Activated CD4-positive, alpha-beta memory T cell treated with anti-CD3 and anti-CD28 coated beads for 36 hours (primary cell): Measurements from ENCODE around the gene B4GALT1. TPM values are rescaled to one million over a fixed set of nuclear protein-coding genes. Genes with fewer than 3 reads are reported as not detected.
"Not testable (repeated sequence)": the region's sequence is repeated elsewhere in the genome, so short reads cannot be mapped to it uniquely, and the experiment has no call there.

Experiments used
- CTCF ChIA-PET: fragments of 350-600 bp; sonication (Branson Sonifier 250); formaldehyde crosslinking; loops from one replicate; lab custom pipeline; 2021; ENCODE audit warnings: antibody characterized with exemption, inconsistent platforms; lab: Charles Lee
- POLR2A ChIA-PET: fragments of 350-600 bp; sonication (Branson Sonifier 250); formaldehyde crosslinking; loops from one replicate; lab custom pipeline; 2021; ENCODE audit warnings: antibody characterized with exemption; lab: Charles Lee
- DNase-seq: peaks from one replicate; pipeline ENCODE4 v3.0.0-alpha.2; 2020
- H3K27ac Mint-ChIP-seq: one replicate; pipeline ENCODE4 v1.8.0; 2021; ENCODE audit warnings: mixed read lengths
- H3K27me3 Mint-ChIP-seq: one replicate; pipeline ENCODE4 v1.8.0; 2021; ENCODE audit warnings: mixed read lengths
- H3K36me3 Mint-ChIP-seq: one replicate; pipeline ENCODE4 v1.8.0; 2021; ENCODE audit warnings: mixed read lengths
- H3K4me1 Mint-ChIP-seq: one replicate; pipeline ENCODE4 v1.8.0; 2021; ENCODE audit warnings: low read depth, mixed read lengths
- H3K4me3 Mint-ChIP-seq: one replicate; pipeline ENCODE4 v1.8.0; 2021; ENCODE audit warnings: mild to moderate bottlenecking, mixed read lengths
- H3K9me3 Mint-ChIP-seq: one replicate; pipeline ENCODE4 v1.8.0; 2021; ENCODE audit warnings: mixed read lengths
- intact Hi-C: fragments of 100-400 bp; cut with micrococcal nuclease; formaldehyde crosslinking; loops from one replicate; pipeline ENCODE4 v1.15.1; 2023
- total RNA-seq, 2 experiments: library from RNA; stranded (reverse); gene quantifications; one replicate each; pipeline ENCODE4 v1.2.3, GENCODE V29; 2021

Gene B4GALT1
- total RNA-seq, 2 experiments from 2014 or later, result 76.6 to 78.0 TPM

GRCh38 chr9:33165263-33166151 is 1.6 kb downstream of the B4GALT1 start:
- CTCF ChIA-PET, result interaction anchor here (1.0 kb wide), 1 partner anchor 13 kb away, joined by 6 read pairs; no protein-coding TSS in a partner anchor

GRCh38 chr9:33164921-33165262 is 2.2 kb downstream of the B4GALT1 start:
- Mint-ChIP-seq H3K4me3 (peak overlapping the region; percentile 91), H3K4me1 (peaks cover 67% of the 10 kb centered on the region), H3K36me3 (peaks cover 19% of the 10 kb centered on the region), H3K27ac (peak overlapping the region; percentile 97)
- DNase-seq, POLR2A ChIA-PET, H3K27me3 Mint-ChIP-seq, H3K9me3 Mint-ChIP-seq: not testable (repeated sequence)
- CTCF ChIA-PET, result interaction anchor here (1.0 kb wide), 1 partner anchor 12 kb away, joined by 6 read pairs; no protein-coding TSS in a partner anchor
- intact Hi-C loops, result loop anchor here (5.0 kb wide), 4 partner anchors 142 to 652 kb away; partner anchors contain the start of genes AQP3, NDUFB6 and UBE2R2

More at GRCh38 chr9:33165263-33166151, 1.6 kb downstream of the B4GALT1 start:
- intact Hi-C loops, result loop anchor here (5.0 kb wide), 1 partner anchor 652 kb away; the partner anchor contains the start of gene UBE2R2
- Mint-ChIP-seq H3K4me1 (peaks cover 61% of the 10 kb centered on the region), H3K4me3 (peak overlapping the region; percentile 91), H3K36me3 (peaks cover 19% of the 10 kb centered on the region), H3K9me3 (no peaks in the 10 kb centered on the region), H3K27me3 (no peaks in the 10 kb centered on the region), H3K27ac (peak overlapping the region; percentile 97)
- peak; percentile 68 for DNase-seq
- POLR2A ChIA-PET, result interaction anchor here (2.3 kb wide), 1 partner anchor 89 kb away, joined by 6 read pairs; the partner anchor contains the start of gene SMU1

GRCh38 chr9:33164138-33164809 is 2.9 kb downstream of the B4GALT1 start:
- intact Hi-C loops, result loop anchor here (5.0 kb wide), 3 partner anchors 143 to 592 kb away; partner anchors contain the start of genes AQP3 and NDUFB6
- H3K4me1 Mint-ChIP-seq, result peaks cover 73% of the 10 kb centered on the region
- DNase-seq, result peak; percentile 49
- POLR2A ChIA-PET, result interaction anchor here (0.6 kb wide), 1 partner anchor 21 kb away, joined by 3 read pairs; no protein-coding TSS in a partner anchor
- CTCF ChIA-PET, result no interaction called here
- peak overlapping the region; percentile 97 for H3K27ac Mint-ChIP-seq
- H3K27me3 Mint-ChIP-seq, result no peaks in the 10 kb centered on the region
- peaks cover 19% of the 10 kb centered on the region for H3K36me3 Mint-ChIP-seq
- no peaks in the 10 kb centered on the region for H3K9me3 Mint-ChIP-seq
- H3K4me3 Mint-ChIP-seq, result peak overlapping the region; percentile 91

- H3K4me1 Mint-ChIP-seq, result peaks cover 73% of the 10 kb centered on the region
- no peaks in the 10 kb centered on the region for H3K9me3 Mint-ChIP-seq
- intact Hi-C loops, result loop anchor here (5.0 kb wide), 3 partner anchors 144 to 591 kb away; partner anchors contain the start of genes AQP3 and NDUFB6
- H3K27me3 Mint-ChIP-seq, result no peaks in the 10 kb centered on the region
- no peak for DNase-seq
- POLR2A ChIA-PET, result interaction anchor here (0.6 kb wide), 1 partner anchor 20 kb away, joined by 3 read pairs; no protein-coding TSS in a partner anchor
- H3K36me3 Mint-ChIP-seq, result peaks cover 19% of the 10 kb centered on the region
- CTCF ChIA-PET, result no interaction called here
- peak overlapping the region; percentile 91 for H3K4me3 Mint-ChIP-seq
- H3K27ac Mint-ChIP-seq, result peak overlapping the region; percentile 97
Observed at GRCh38 chr9:33163433-33164137, 3.6 kb downstream of the B4GALT1 start.

- ChIA-PET CTCF (interaction anchor here (1.5 to 3.7 kb wide), 3 partner anchors 8 to 63 kb away, joined by 5 to 16 read pairs (median 11); no protein-coding TSS in a partner anchor), POLR2A (interaction anchor here (4.0 kb wide), 1 partner anchor 11 kb away, joined by 17 read pairs; no protein-coding TSS in a partner anchor)
- Mint-ChIP-seq H3K27me3 (no peaks in the 10 kb centered on the region), H3K4me3 (peak overlapping the region; percentile 28), H3K4me1 (peaks cover 74% of the 10 kb centered on the region), H3K36me3 (peaks cover 19% of the 10 kb centered on the region), H3K9me3 (no peaks in the 10 kb centered on the region), H3K27ac (peak overlapping the region; percentile 97)
- DNase-seq, result no peak
- intact Hi-C loops, result loop anchor here (5.0 kb wide), 3 partner anchors 144 to 591 kb away; partner anchors contain the start of genes AQP3 and NDUFB6
Observed at GRCh38 chr9:33162721-33163311, 4.3 kb downstream of the B4GALT1 start.

GRCh38 chr9:33161589-33162132 is 5.5 kb downstream of the B4GALT1 start:
- no peaks in the 10 kb centered on the region for H3K9me3 Mint-ChIP-seq
- H3K4me1 Mint-ChIP-seq, result peaks cover 80% of the 10 kb centered on the region
- H3K36me3 Mint-ChIP-seq, result peaks cover 19% of the 10 kb centered on the region
- intact Hi-C loops, result loop anchor here (5.0 kb wide), 3 partner anchors 146 to 589 kb away; partner anchors contain the start of genes AQP3 and NDUFB6
- ChIA-PET POLR2A (interaction anchor here (1.0 to 4.0 kb wide), 4 partner anchors 10 to 137 kb away, joined by 3 to 17 read pairs (median 9); partner anchors contain the start of gene SMU1), CTCF (interaction anchor here (1.0 to 3.7 kb wide), 6 partner anchors 9 to 85 kb away, joined by 3 to 16 read pairs (median 6); partner anchors contain the start of gene SMU1)
- no peaks in the 10 kb centered on the region for H3K27me3 Mint-ChIP-seq
- DNase-seq, result no peak
- peak overlapping the region; percentile 97 for H3K27ac Mint-ChIP-seq
- H3K4me3 Mint-ChIP-seq, result peak overlapping the region; percentile 73

- H3K4me1 Mint-ChIP-seq, result peaks cover 84% of the 10 kb centered on the region
- H3K27ac Mint-ChIP-seq, result peak overlapping the region; percentile 97
- POLR2A ChIA-PET, result interaction anchor here (1.0 to 4.0 kb wide), 4 partner anchors 10 to 137 kb away, joined by 3 to 17 read pairs (median 9); partner anchors contain the start of gene SMU1
- no peaks in the 10 kb centered on the region for H3K27me3 Mint-ChIP-seq
- peak; percentile 76 for DNase-seq
- peaks cover 18% of the 10 kb centered on the region for H3K36me3 Mint-ChIP-seq
- H3K9me3 Mint-ChIP-seq, result no peaks in the 10 kb centered on the region
- CTCF ChIA-PET, result interaction anchor here (1.0 to 3.7 kb wide), 6 partner anchors 10 to 97 kb away, joined by 3 to 16 read pairs (median 5); partner anchors contain the start of gene SMU1
- intact Hi-C loops, result loop anchor here (5.0 kb wide), 3 partner anchors 146 to 589 kb away; partner anchors contain the start of genes AQP3 and NDUFB6
- H3K4me3 Mint-ChIP-seq, result peak overlapping the region; percentile 73
Observed at GRCh38 chr9:33161011-33161588, 6.0 kb downstream of the B4GALT1 start.

GRCh38 chr9:33160446-33160845 is 6.7 kb downstream of the B4GALT1 start:
- peaks cover 91% of the 10 kb centered on the region for H3K4me1 Mint-ChIP-seq
- DNase-seq, result peak; percentile 43
- not testable (repeated sequence) for H3K27me3 Mint-ChIP-seq

GRCh38 chr9:33159777-33160127 is 7.4 kb downstream of the B4GALT1 start:
- Mint-ChIP-seq H3K9me3 (no peaks in the 10 kb centered on the region), H3K36me3 (peaks cover 10% of the 10 kb centered on the region), H3K4me1 (peaks cover 94% of the 10 kb centered on the region), H3K27me3 (no peaks in the 10 kb centered on the region), H3K27ac (peak overlapping the region; percentile 97), H3K4me3 (peak overlapping the region; percentile 66)
- peak; percentile 85 for DNase-seq
- CTCF ChIA-PET, result interaction anchor here (1.0 to 3.7 kb wide), 5 partner anchors 11 to 84 kb away, joined by 3 to 16 read pairs (median 6); partner anchors contain the start of gene SMU1
- POLR2A ChIA-PET, result interaction anchor here (0.6 to 4.0 kb wide), 10 partner anchors 8 to 135 kb away, joined by 3 to 17 read pairs (median 4); partner anchors contain the start of genes B4GALT1 and SMU1
- intact Hi-C loops, result loop anchor here (1.0 to 5.0 kb wide), 7 partner anchors 8 to 587 kb away; partner anchors contain the start of genes AQP3, B4GALT1, BAG1 and CHMP5

More at GRCh38 chr9:33160446-33160845, 6.7 kb downstream of the B4GALT1 start:
- H3K9me3 Mint-ChIP-seq, result not testable (repeated sequence)
- Mint-ChIP-seq H3K27ac (peak overlapping the region; percentile 97), H3K36me3 (peaks cover 16% of the 10 kb centered on the region), H3K4me3 (peak overlapping the region; percentile 73)
- ChIA-PET CTCF (interaction anchor here (1.1 to 3.7 kb wide), 5 partner anchors 10 to 96 kb away, joined by 3 to 16 read pairs (median 6); partner anchors contain the start of gene SMU1), POLR2A (interaction anchor here (1.0 to 4.0 kb wide), 7 partner anchors 8 to 136 kb away, joined by 3 to 17 read pairs (median 8); partner anchors contain the start of genes B4GALT1 and SMU1)
- intact Hi-C loops, result loop anchor here (5.0 kb wide), 3 partner anchors 147 to 588 kb away; partner anchors contain the start of genes AQP3 and NDUFB6
